ENCODE results near the gene FDXACB1. TPM values are rescaled to one million over a fixed set of nuclear protein-coding genes. Genes with fewer than 3 reads are reported as not detected.
A peak's percentile ranks its signal among the peaks of the same experiment; 100 is the strongest.

The FDXACB1 gene
- total and polyA plus RNA-seq, 9 of the 15 experiments (the other 6 are each of a cell fraction or from before 2014, with no cell fraction given) = 3.2 to 7.5 (median 5.3) TPM

- TF ChIP-seq ZNF280B (CRISPR knock-in tag; IDR thresholded peaks at IDR 0.05) (no peak), ZNF395 (CRISPR knock-in tag; IDR thresholded peaks at IDR 0.05) (no peak), POLR2A (conservative IDR thresholded peaks at IDR 0.05) (no peak), CREB3L1 (IDR thresholded peaks at IDR 0.05; ENCODE audit: borderline replicate concordance, low read depth) (no peak), SMARCB1 (IDR thresholded peaks at IDR 0.05; ENCODE audit: insufficient read length, low read depth) (no peak), DLX4 (CRISPR knock-in tag; IDR thresholded peaks at IDR 0.05) (no peak), NCOR1 (IDR thresholded peaks at IDR 0.05) (no peak), ZNF121 (CRISPR knock-in tag; conservative IDR thresholded peaks at IDR 0.05) (no peak), DIDO1 (tag; IDR thresholded peaks at IDR 0.05; ENCODE audit: low read depth) (no peak), STAG1 (CRISPR knock-in tag; IDR thresholded peaks at IDR 0.05; ENCODE audit: borderline replicate concordance) (no peak), THAP12 (CRISPR knock-in tag; IDR thresholded peaks at IDR 0.05) (no peak), CEBPG (CRISPR knock-in tag; IDR thresholded peaks at IDR 0.05) (no peak), CEBPG (tag; conservative IDR thresholded peaks at IDR 0.05 in 1 of 2, IDR thresholded peaks at IDR 0.05 in 1 of 2) (peak in 1 of 2 experiments; percentile 39; a peak in 1 of 4 replicates), POLR3G (IDR thresholded peaks at IDR 0.05; ENCODE audit: extremely low read depth, insufficient read length, insufficient replicate concordance) (no peak), ELK3 (CRISPR knock-in tag; IDR thresholded peaks at IDR 0.05) (no peak), KAT2B (IDR thresholded peaks at IDR 0.05; ENCODE audit: low read depth, low read length) (no peak), L3MBTL2 (IDR thresholded peaks at IDR 0.05) (peak; percentile 47), PTBP1 (IDR thresholded peaks at IDR 0.05; ENCODE audit: low read depth, low read length) (no peak), PHF8 (IDR thresholded peaks at IDR 0.05; ENCODE audit: borderline replicate concordance, low read length) (peak; percentile 27; the same call in 1 of the 2 replicates)
Observed at GRCh38 chr11:111918390-111919256, 39.7 kb upstream of the FDXACB1 start, which contains the start of gene C11orf52 (continued).

All from K562 (cell line).